Stimulated activated memory B cell treated with anti-CD40 and anti-IgM and Interleukin-4, amounts not matched to agents 10 μg/mL and 1 μg/mL and 100 μg/mL, for 72 hours (primary cell): ENCODE data around the gene CBX8.

Experiments used
- ATAC-seq: fragments of 150-1000 bp; cut with Tn5 transposase; 2 replicates; pipeline ENCODE4 v1.10.0; 2021
- H3K27ac Mint-ChIP-seq: one replicate; pipeline ENCODE4 v1.8.0; 2022; ENCODE audit warnings: mild to moderate bottlenecking, mixed read lengths
- H3K27me3 Mint-ChIP-seq: one replicate; pipeline ENCODE4 v1.8.0; 2022; ENCODE audit warnings: mixed read lengths
- H3K36me3 Mint-ChIP-seq: one replicate; pipeline ENCODE4 v1.8.0; 2022; ENCODE audit warnings: mixed read lengths
- H3K4me1 Mint-ChIP-seq: one replicate; pipeline ENCODE4 v1.8.0; 2022; ENCODE audit warnings: mixed read lengths
- H3K4me3 Mint-ChIP-seq: one replicate; pipeline ENCODE4 v1.8.0; 2022; ENCODE audit warnings: mild to moderate bottlenecking, moderate library complexity, mixed read lengths
- H3K9me3 Mint-ChIP-seq: one replicate; pipeline ENCODE4 v1.8.0; 2022; ENCODE audit warnings: mixed read lengths

CBX8 gene

GRCh38 chr17:79796444-79796762 is 474 bp downstream of the CBX8 start:
- H3K36me3 Mint-ChIP-seq, result peaks cover 5% of the 10 kb centered on the region

GRCh38 chr17:79795795-79796443 is 958 bp downstream of the CBX8 start:
- ATAC-seq, result no peak
- Mint-ChIP-seq H3K9me3 (peaks cover 5% of the 10 kb centered on the region), H3K4me1 (peaks cover 36% of the 10 kb centered on the region), H3K27ac (peak overlapping the region; percentile 79), H3K27me3 (peaks cover 44% of the 10 kb centered on the region), H3K36me3 (peaks cover 5% of the 10 kb centered on the region), H3K4me3 (peak overlapping the region; percentile 90)

More at GRCh38 chr17:79796444-79796762, 474 bp downstream of the CBX8 start:
- Mint-ChIP-seq H3K27ac (peak overlapping the region; percentile 79), H3K9me3 (peaks cover 5% of the 10 kb centered on the region), H3K27me3 (peaks cover 40% of the 10 kb centered on the region), H3K4me3 (peak overlapping the region; percentile 90), H3K4me1 (peaks cover 36% of the 10 kb centered on the region)
- no peak for ATAC-seq

- peaks cover 5% of the 10 kb centered on the region for H3K9me3 Mint-ChIP-seq
- no peak overlapping the region for H3K4me3 Mint-ChIP-seq
- peaks cover 27% of the 10 kb centered on the region for H3K4me1 Mint-ChIP-seq
- ATAC-seq, result no peak
- H3K27ac Mint-ChIP-seq, result no peak overlapping the region
- peaks cover 5% of the 10 kb centered on the region for H3K36me3 Mint-ChIP-seq
- H3K27me3 Mint-ChIP-seq, result peaks cover 44% of the 10 kb centered on the region
Observed at GRCh38 chr17:79794659-79795511, 2.0 kb downstream of the CBX8 start.

- no peak for ATAC-seq
- peaks cover 25% of the 10 kb centered on the region for H3K4me1 Mint-ChIP-seq
- no peaks in the 10 kb centered on the region for H3K9me3 Mint-ChIP-seq
- no peaks in the 10 kb centered on the region for H3K36me3 Mint-ChIP-seq
- H3K4me3 Mint-ChIP-seq, result no peak overlapping the region
- peaks cover 41% of the 10 kb centered on the region for H3K27me3 Mint-ChIP-seq
- H3K27ac Mint-ChIP-seq, result no peak overlapping the region
Observed at GRCh38 chr17:79793924-79794304, 3.0 kb downstream of the CBX8 start.

GRCh38 chr17:79792984-79793923 is 3.6 kb downstream of the CBX8 start:
- H3K27me3 Mint-ChIP-seq, result peaks cover 41% of the 10 kb centered on the region
- H3K36me3 Mint-ChIP-seq, result no peaks in the 10 kb centered on the region
- no peak overlapping the region for H3K4me3 Mint-ChIP-seq
- peaks cover 20% of the 10 kb centered on the region for H3K4me1 Mint-ChIP-seq
- no peaks in the 10 kb centered on the region for H3K9me3 Mint-ChIP-seq
- ATAC-seq, result no peak
- H3K27ac Mint-ChIP-seq, result no peak overlapping the region

GRCh38 chr17:79792341-79792871 is 4.5 kb downstream of the CBX8 start:
- peaks cover 47% of the 10 kb centered on the region for H3K27me3 Mint-ChIP-seq
- H3K36me3 Mint-ChIP-seq, result no peaks in the 10 kb centered on the region
- H3K9me3 Mint-ChIP-seq, result no peaks in the 10 kb centered on the region
- no peak for ATAC-seq
- H3K4me1 Mint-ChIP-seq, result peaks cover 19% of the 10 kb centered on the region
- no peak overlapping the region for H3K4me3 Mint-ChIP-seq
- no peak overlapping the region for H3K27ac Mint-ChIP-seq

GRCh38 chr17:79791735-79792161 is 5.1 kb downstream of the CBX8 start:
- no peaks in the 10 kb centered on the region for H3K9me3 Mint-ChIP-seq
- ATAC-seq, result no peak
- no peaks in the 10 kb centered on the region for H3K36me3 Mint-ChIP-seq
- H3K4me3 Mint-ChIP-seq, result no peak overlapping the region
- H3K27me3 Mint-ChIP-seq, result peaks cover 54% of the 10 kb centered on the region
- no peak overlapping the region for H3K27ac Mint-ChIP-seq
- peaks cover 19% of the 10 kb centered on the region for H3K4me1 Mint-ChIP-seq

GRCh38 chr17:79790805-79791734 is 5.8 kb downstream of the CBX8 start:
- Mint-ChIP-seq H3K4me1 (peaks cover 14% of the 10 kb centered on the region), H3K27ac (no peak overlapping the region), H3K27me3 (peaks cover 60% of the 10 kb centered on the region), H3K9me3 (no peaks in the 10 kb centered on the region), H3K36me3 (no peaks in the 10 kb centered on the region), H3K4me3 (no peak overlapping the region)
- ATAC-seq, result no peak

GRCh38 chr17:79789943-79790804 is 6.7 kb downstream of the CBX8 start:
- Mint-ChIP-seq H3K4me1 (peaks cover 9% of the 10 kb centered on the region), H3K27me3 (peaks cover 69% of the 10 kb centered on the region), H3K4me3 (no peak overlapping the region), H3K9me3 (no peaks in the 10 kb centered on the region), H3K36me3 (no peaks in the 10 kb centered on the region), H3K27ac (no peak overlapping the region)
- peak; percentile 44 for ATAC-seq

GRCh38 chr17:79788989-79789942 is 7.6 kb downstream of the CBX8 start:
- no peaks in the 10 kb centered on the region for H3K36me3 Mint-ChIP-seq
- no peak overlapping the region for H3K4me3 Mint-ChIP-seq
- no peaks in the 10 kb centered on the region for H3K9me3 Mint-ChIP-seq
- H3K27me3 Mint-ChIP-seq, result peaks cover 78% of the 10 kb centered on the region
- H3K27ac Mint-ChIP-seq, result no peak overlapping the region
- H3K4me1 Mint-ChIP-seq, result peaks cover 9% of the 10 kb centered on the region
- no peak for ATAC-seq

GRCh38 chr17:79788455-79788854 is 8.4 kb downstream of the CBX8 start:
- Mint-ChIP-seq H3K36me3 (no peaks in the 10 kb centered on the region), H3K27ac (no peak overlapping the region), H3K4me3 (no peak overlapping the region), H3K27me3 (peaks cover 86% of the 10 kb centered on the region), H3K4me1 (peaks cover 9% of the 10 kb centered on the region), H3K9me3 (no peaks in the 10 kb centered on the region)
- ATAC-seq, result no peak

GRCh38 chr17:79786930-79787643 is 9.8 kb downstream of the CBX8 start:
- H3K9me3 Mint-ChIP-seq, result no peaks in the 10 kb centered on the region
- H3K27ac Mint-ChIP-seq, result no peak overlapping the region
- peaks cover 12% of the 10 kb centered on the region for H3K4me1 Mint-ChIP-seq
- no peaks in the 10 kb centered on the region for H3K36me3 Mint-ChIP-seq
- peaks cover 96% of the 10 kb centered on the region for H3K27me3 Mint-ChIP-seq
- no peak for ATAC-seq
- no peak overlapping the region for H3K4me3 Mint-ChIP-seq
